Glutamatergic neuron (in vitro differentiated cells): ENCODE measurements around the gene CROCC. TPM values are rescaled to one million over a fixed set of nuclear protein-coding genes. Genes with fewer than 3 reads are reported as not detected.

Experiments used
- DNase-seq: peaks from one replicate; pipeline ENCODE4 v3.0.0; 2022
- H3K27ac Mint-ChIP-seq: one replicate; pipeline ENCODE4 v1.8.0; 2020; ENCODE audit warnings: mild to moderate bottlenecking, mixed read lengths, inconsistent platforms; ENCODE audit not compliant: unreplicated experiment
- H3K27me3 Mint-ChIP-seq: one replicate; pipeline ENCODE4 v1.8.0; 2020; ENCODE audit warnings: mild to moderate bottlenecking, moderate library complexity, mixed read lengths, inconsistent platforms; ENCODE audit not compliant: unreplicated experiment
- H3K36me3 Mint-ChIP-seq: one replicate; pipeline ENCODE4 v1.8.0; 2020; ENCODE audit warnings: mild to moderate bottlenecking, mixed read lengths, inconsistent platforms; ENCODE audit not compliant: unreplicated experiment
- H3K4me1 Mint-ChIP-seq: one replicate; pipeline ENCODE4 v1.8.0; 2020; ENCODE audit warnings: mild to moderate bottlenecking, low read depth, mixed read lengths, inconsistent platforms; ENCODE audit not compliant: unreplicated experiment
- H3K4me3 Mint-ChIP-seq: one replicate; pipeline ENCODE4 v1.8.0; 2020; ENCODE audit warnings: mild to moderate bottlenecking, mixed read lengths, inconsistent platforms; ENCODE audit not compliant: unreplicated experiment
- H3K9me3 Mint-ChIP-seq: one replicate; pipeline ENCODE4 v1.8.0; 2020; ENCODE audit warnings: mild to moderate bottlenecking, moderate library complexity, mixed read lengths, inconsistent platforms; ENCODE audit not compliant: unreplicated experiment
- total RNA-seq: library from RNA; stranded (reverse); fragmentation: NEBNext Ultra II Directional; extraction: Animal tissue kit (Norgen Biotek cat#: 25700); gene quantifications from one replicate; pipeline ENCODE4 v1.2.1, GENCODE V29; 2021; ENCODE audit not compliant: unreplicated experiment
- TF ChIP-seq, protein P1 (sequence below): fragments of 200-600 bp; sonication (generic); IDR thresholded peaks from one replicate; pipeline ENCODE4 v1.5.0; 2021; ENCODE audit not compliant: partially characterized antibody, unreplicated experiment

Gene CROCC
- total RNA-seq, 1 donor from 2014 or later: 50.9 TPM

DNA sequence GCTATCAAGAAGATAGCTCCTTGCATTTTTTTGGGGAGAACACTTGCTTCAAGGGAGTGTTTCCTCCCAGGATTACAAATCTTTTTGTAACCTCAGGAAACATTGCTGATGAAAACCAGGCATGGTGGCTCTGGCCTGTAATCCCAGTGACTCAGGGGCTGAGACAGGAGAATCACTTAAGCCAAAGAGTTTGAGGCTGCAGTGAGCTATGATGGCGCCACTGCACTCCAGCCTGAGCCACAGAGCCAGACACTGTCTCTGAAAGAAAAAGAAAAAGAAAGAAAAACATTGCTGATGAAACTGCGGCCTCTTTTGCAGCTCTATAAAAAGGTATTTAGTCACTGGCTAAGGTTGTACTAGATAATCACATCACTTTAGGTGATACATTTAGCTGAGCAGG lies 18.7 kb upstream of the CROCC start:
- Mint-ChIP-seq H3K27me3 (peaks cover 5% of the 10 kb centered on the region), H3K4me3 (no peak overlapping the region), H3K27ac (no peak overlapping the region), H3K36me3 (no peaks in the 10 kb centered on the region), H3K4me1 (peaks cover 20% of the 10 kb centered on the region), H3K9me3 (peaks cover 9% of the 10 kb centered on the region)
- no peak for DNase-seq
- TF ChIP-seq, protein P1, sequence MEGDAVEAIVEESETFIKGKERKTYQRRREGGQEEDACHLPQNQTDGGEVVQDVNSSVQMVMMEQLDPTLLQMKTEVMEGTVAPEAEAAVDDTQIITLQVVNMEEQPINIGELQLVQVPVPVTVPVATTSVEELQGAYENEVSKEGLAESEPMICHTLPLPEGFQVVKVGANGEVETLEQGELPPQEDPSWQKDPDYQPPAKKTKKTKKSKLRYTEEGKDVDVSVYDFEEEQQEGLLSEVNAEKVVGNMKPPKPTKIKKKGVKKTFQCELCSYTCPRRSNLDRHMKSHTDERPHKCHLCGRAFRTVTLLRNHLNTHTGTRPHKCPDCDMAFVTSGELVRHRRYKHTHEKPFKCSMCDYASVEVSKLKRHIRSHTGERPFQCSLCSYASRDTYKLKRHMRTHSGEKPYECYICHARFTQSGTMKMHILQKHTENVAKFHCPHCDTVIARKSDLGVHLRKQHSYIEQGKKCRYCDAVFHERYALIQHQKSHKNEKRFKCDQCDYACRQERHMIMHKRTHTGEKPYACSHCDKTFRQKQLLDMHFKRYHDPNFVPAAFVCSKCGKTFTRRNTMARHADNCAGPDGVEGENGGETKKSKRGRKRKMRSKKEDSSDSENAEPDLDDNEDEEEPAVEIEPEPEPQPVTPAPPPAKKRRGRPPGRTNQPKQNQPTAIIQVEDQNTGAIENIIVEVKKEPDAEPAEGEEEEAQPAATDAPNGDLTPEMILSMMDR: no peak

DNA sequence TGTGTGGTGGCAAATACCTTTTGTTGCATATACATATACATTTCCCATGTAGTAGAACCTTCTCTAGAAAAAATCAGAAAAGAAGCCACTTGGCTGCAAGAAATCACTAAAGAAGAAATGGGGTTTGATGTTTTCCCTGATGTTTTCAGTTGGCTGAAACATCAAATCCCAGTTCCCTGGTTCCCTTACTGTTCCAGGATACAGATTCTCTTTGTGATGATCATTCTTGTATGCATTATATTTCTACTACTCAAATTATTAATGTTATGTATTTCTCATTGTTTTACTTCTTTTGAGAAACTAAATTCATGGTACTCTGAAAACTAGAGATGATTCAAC lies 18.3 kb upstream of the CROCC start:
- TF ChIP-seq, protein P1: no peak
- Mint-ChIP-seq H3K9me3 (peaks cover 9% of the 10 kb centered on the region), H3K27ac (no peak overlapping the region), H3K27me3 (peaks cover 5% of the 10 kb centered on the region), H3K36me3 (no peaks in the 10 kb centered on the region), H3K4me3 (no peak overlapping the region), H3K4me1 (peaks cover 20% of the 10 kb centered on the region)
- DNase-seq: no peak

DNA sequence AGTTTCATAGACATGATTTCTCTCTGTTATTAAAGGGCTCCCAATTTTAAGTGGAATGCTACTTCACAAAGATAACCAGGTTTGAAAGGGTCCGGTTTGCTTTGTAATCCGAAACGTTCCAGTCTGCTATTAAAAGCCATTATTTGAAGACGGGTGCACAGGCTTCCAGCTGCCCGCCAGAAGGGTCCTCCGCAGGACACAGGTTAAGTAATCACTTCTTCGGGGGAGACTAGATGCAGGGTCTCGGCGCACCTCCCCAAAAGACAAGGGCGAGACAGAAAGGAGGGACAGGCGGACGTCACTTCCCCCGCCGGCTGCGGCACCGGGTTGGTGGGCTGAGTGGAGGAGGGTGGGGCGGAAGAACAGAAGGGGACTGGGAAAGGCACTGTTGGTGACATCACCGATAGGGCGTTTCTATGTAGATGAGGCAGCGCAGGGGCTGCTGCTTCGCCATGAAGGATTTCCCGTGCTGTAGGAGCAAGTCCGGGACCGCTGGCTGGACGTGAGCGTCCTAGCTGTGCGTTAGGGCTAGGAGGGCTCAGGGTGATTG lies 17.1 kb upstream of the CROCC start:
- Mint-ChIP-seq H3K27ac (no peak overlapping the region), H3K36me3 (no peaks in the 10 kb centered on the region), H3K27me3 (peaks cover 5% of the 10 kb centered on the region), H3K4me3 (no peak overlapping the region), H3K9me3 (peaks cover 13% of the 10 kb centered on the region), H3K4me1 (peaks cover 20% of the 10 kb centered on the region)
- peak; percentile 100 for DNase-seq
- TF ChIP-seq, protein P1: no peak

DNA sequence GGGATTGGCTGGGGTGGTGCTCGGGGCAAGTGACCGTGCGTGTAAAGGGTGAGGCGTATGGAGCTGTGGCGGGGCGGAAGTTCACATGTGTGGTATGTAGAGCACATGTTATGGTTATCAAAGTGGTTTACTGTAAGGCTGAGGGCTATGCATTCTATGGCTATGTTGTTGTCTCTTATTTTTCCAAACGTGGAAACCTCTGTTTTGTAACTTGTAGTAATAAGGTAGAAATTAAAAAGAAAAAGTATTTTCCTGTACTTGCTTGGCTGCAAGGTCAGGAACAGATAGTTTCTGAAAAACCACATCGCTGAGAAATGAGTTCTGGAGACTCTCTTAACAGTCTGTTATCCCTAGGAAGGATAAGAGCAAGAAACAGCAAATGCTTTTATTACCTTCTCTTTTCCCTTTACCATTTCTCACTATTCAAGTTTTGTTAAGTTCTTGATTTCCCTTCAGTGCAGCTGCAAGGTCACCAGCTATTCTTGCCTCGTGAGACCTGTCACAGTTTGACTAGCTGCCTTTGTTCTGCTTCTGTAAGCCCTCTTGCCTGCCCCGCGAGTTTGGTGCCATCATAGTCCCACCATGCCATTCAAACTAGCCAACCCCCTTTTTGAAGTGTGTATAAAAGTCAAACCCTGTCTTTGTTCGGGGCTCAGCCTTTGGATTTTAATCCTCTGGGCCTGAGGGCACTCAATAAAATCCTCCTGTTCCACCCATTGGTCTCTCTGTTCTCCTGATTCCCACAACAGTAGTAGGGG lies 16.4 kb upstream of the CROCC start:
- Mint-ChIP-seq H3K36me3 (no peaks in the 10 kb centered on the region), H3K27ac (no peak overlapping the region), H3K9me3 (peaks cover 13% of the 10 kb centered on the region), H3K4me1 (peaks cover 20% of the 10 kb centered on the region), H3K27me3 (peaks cover 5% of the 10 kb centered on the region), H3K4me3 (no peak overlapping the region)
- no peak for DNase-seq
- TF ChIP-seq, protein P1: no peak
